ENCODE data around the gene CACNA1E.

GRCh38 chr1:181557313-181557712 is 74.0 kb downstream of the CACNA1E start:
- TF ChIP-seq, protein P1, sequence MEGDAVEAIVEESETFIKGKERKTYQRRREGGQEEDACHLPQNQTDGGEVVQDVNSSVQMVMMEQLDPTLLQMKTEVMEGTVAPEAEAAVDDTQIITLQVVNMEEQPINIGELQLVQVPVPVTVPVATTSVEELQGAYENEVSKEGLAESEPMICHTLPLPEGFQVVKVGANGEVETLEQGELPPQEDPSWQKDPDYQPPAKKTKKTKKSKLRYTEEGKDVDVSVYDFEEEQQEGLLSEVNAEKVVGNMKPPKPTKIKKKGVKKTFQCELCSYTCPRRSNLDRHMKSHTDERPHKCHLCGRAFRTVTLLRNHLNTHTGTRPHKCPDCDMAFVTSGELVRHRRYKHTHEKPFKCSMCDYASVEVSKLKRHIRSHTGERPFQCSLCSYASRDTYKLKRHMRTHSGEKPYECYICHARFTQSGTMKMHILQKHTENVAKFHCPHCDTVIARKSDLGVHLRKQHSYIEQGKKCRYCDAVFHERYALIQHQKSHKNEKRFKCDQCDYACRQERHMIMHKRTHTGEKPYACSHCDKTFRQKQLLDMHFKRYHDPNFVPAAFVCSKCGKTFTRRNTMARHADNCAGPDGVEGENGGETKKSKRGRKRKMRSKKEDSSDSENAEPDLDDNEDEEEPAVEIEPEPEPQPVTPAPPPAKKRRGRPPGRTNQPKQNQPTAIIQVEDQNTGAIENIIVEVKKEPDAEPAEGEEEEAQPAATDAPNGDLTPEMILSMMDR (conservative IDR thresholded peaks at IDR 0.05; ENCODE audit: low read depth, low read length): no peak
- TF ChIP-seq POLR2A (IDR thresholded peaks at IDR 0.05; ENCODE audit: low read depth, low read length): no peak
- no peak for TF ChIP-seq ELK1 (IDR thresholded peaks at IDR 0.05; ENCODE audit: borderline replicate concordance, low read depth, low read length)
- TF ChIP-seq RFX5 (IDR thresholded peaks at IDR 0.05; ENCODE audit: low read depth, low read length): no peak

Data from IMR-90 (cell line).